GM23338 (cell line): Measurements from ENCODE around the gene EPSTI1. TPM values are rescaled to one million over a fixed set of nuclear protein-coding genes. Genes with fewer than 3 reads are reported as not detected.
A peak's percentile ranks its signal among the peaks of the same experiment; 100 is the strongest.

Experiments used
- ATAC-seq: fragments of 200-7000 bp; cut with Tn5 transposase; 3 replicates; pipeline ENCODE4 v1.9.1; 2020
- DNase-seq: peaks from one replicate; pipeline ENCODE4 v3.0.0-alpha.2; 2015; ENCODE audit warnings: low spot score
- H2AFZ ChIP-seq: fragments of 200-600 bp; sonication (generic); 2 replicates; pipeline ENCODE4 v1.8.0; 2016; ENCODE audit warnings: antibody characterized with exemption, mild to moderate bottlenecking, moderate library complexity
- H3F3A ChIP-seq: fragments of 200-600 bp; sonication (generic); replicated peaks from 2 replicates; pipeline ENCODE4 v1.8.0; 2017; ENCODE audit warnings: antibody characterized with exemption, mixed run types, low read depth
- H3K27ac ChIP-seq: fragments of 200-600 bp; sonication (generic); 2 replicates; pipeline ENCODE4 v1.6.1; 2016; ENCODE audit warnings: low read depth
- H3K27me3 ChIP-seq: fragments of 200-600 bp; sonication (generic); 2 replicates; pipeline ENCODE4 v1.8.0; 2016; ENCODE audit warnings: mild to moderate bottlenecking, mixed run types, moderate library complexity; ENCODE audit not compliant: insufficient read depth
- H3K36me3 ChIP-seq: fragments of 200-600 bp; sonication (generic); 2 replicates; pipeline ENCODE4 v1.8.0; 2016; ENCODE audit warnings: mild to moderate bottlenecking; ENCODE audit not compliant: insufficient read depth
- H3K4me1 ChIP-seq: fragments of 200-600 bp; sonication (generic); 2 replicates; pipeline ENCODE4 v1.8.0; 2016; ENCODE audit warnings: mild to moderate bottlenecking, moderate library complexity; ENCODE audit not compliant: insufficient read depth
- H3K4me2 ChIP-seq: fragments of 200-600 bp; sonication (generic); 2 replicates; pipeline ENCODE4 v1.7.1; 2017; ENCODE audit warnings: mixed run types
- H3K4me3 ChIP-seq: fragments of 200-600 bp; sonication (generic); 2 replicates; pipeline ENCODE4 v1.6.1; 2016; ENCODE audit warnings: mixed run types
- H3K79me2 ChIP-seq: fragments of 200-600 bp; sonication (generic); replicated peaks from 2 replicates; pipeline ENCODE4 v1.8.0; 2017; ENCODE audit warnings: mild to moderate bottlenecking; ENCODE audit not compliant: insufficient read depth
- H3K9me2 ChIP-seq: fragments of 200-600 bp; sonication (generic); 2 replicates; pipeline ENCODE4 v1.8.0; 2017; ENCODE audit not compliant: insufficient read depth
- H4K20me1 ChIP-seq: fragments of 200-600 bp; sonication (generic); replicated peaks from 2 replicates; pipeline ENCODE4 v1.8.0; 2017; ENCODE audit warnings: mild to moderate bottlenecking; ENCODE audit not compliant: insufficient read depth
- H3K27ac Mint-ChIP-seq: 2 replicates; pipeline ENCODE4 v1.8.0; 2020; ENCODE audit warnings: inconsistent platforms, mild to moderate bottlenecking, moderate library complexity, mixed read lengths
- H3K27me3 Mint-ChIP-seq: 3 replicates; pipeline ENCODE4 v1.8.0; 2022; ENCODE audit warnings: low read depth, mild to moderate bottlenecking, moderate library complexity, mixed read lengths, inconsistent platforms; ENCODE audit not compliant: insufficient read depth, poor library complexity
- H3K36me3 Mint-ChIP-seq: 3 replicates; pipeline ENCODE4 v1.8.0; 2021; ENCODE audit warnings: low read depth, mild to moderate bottlenecking, inconsistent platforms, moderate library complexity, mixed read lengths
- H3K4me1 Mint-ChIP-seq: 3 replicates; pipeline ENCODE4 v1.8.0; 2020; ENCODE audit warnings: mild to moderate bottlenecking, inconsistent platforms, mixed read lengths
- H3K4me3 Mint-ChIP-seq: 3 replicates; pipeline ENCODE4 v1.8.0; 2021; ENCODE audit warnings: moderate library complexity, mild to moderate bottlenecking, inconsistent platforms, mixed read lengths
- H3K9me3 Mint-ChIP-seq: 3 replicates; pipeline ENCODE4 v1.8.0; 2020; ENCODE audit warnings: moderate library complexity, mild to moderate bottlenecking, inconsistent platforms, mixed read lengths
- CREB1 ChIP-seq: fragments of 250-450 bp; sonication (Bioruptor Pico); IDR thresholded peaks from 2 replicates; pipeline ENCODE4 v1.5.0; 2020; ENCODE audit warnings: low read depth, mild to moderate bottlenecking, moderate library complexity
- EZH2phosphoT487 ChIP-seq: fragments of 200-600 bp; sonication (generic); IDR thresholded peaks from one replicate; pipeline ENCODE4 v1.8.1; 2018; ENCODE audit warnings: antibody characterized with exemption; ENCODE audit not compliant: unreplicated experiment
- POLR2AphosphoS5 ChIP-seq: IDR thresholded peaks from 2 replicates; pipeline ENCODE4 v1.6.1; 2016; ENCODE audit warnings: antibody characterized with exemption, low read depth
- STAT1 ChIP-seq: IDR thresholded peaks from one replicate; pipeline ENCODE4 v1.6.1; 2016; ENCODE audit warnings: antibody characterized with exemption; ENCODE audit not compliant: unreplicated experiment
- ZNF114 ChIP-seq: fragments of 250-450 bp; sonication (Bioruptor Pico); IDR thresholded peaks from 2 replicates; pipeline ENCODE4 v1.5.0; 2020; ENCODE audit warnings: mild to moderate bottlenecking, moderate library complexity
- ZNF331 ChIP-seq: fragments of 250-450 bp; sonication (Bioruptor Pico); IDR thresholded peaks from 2 replicates; pipeline ENCODE4 v1.5.0; 2020; ENCODE audit warnings: low read depth, mild to moderate bottlenecking, moderate library complexity
- polyA plus RNA-seq: library from polyadenylated mRNA; unstranded; fragments of >200 nt; fragmentation: Nextera tagmentation; extraction: Ambion mirVana; gene quantifications from 2 replicates; pipeline ENCODE4 v1.2.1, GENCODE V29; 2016
- total RNA-seq: library from RNA; depleted of rRNA; stranded (reverse); fragments of >200 nt; shearing (Covaris generic); gene quantifications from 2 replicates; pipeline ENCODE4 v1.2.3, GENCODE V29; 2014
- TF ChIP-seq, protein P1 (sequence below), 2 experiments: fragments of 200-600 bp in 1 of 2; sonication (generic) in 1 of 2; conservative IDR thresholded peaks; 2 replicates each; pipeline versions ENCODE4 v1.5.1 to v1.6.1; 2016 to 2017; ENCODE audit warnings: antibody characterized with exemption in 2 of 2, low read depth in 2 of 2, mild to moderate bottlenecking in 2 of 2, moderate library complexity in 1 of 2
- TF ChIP-seq, protein P2 (sequence below): IDR thresholded peaks from 2 replicates; pipeline ENCODE4 v1.6.1; 2016; ENCODE audit warnings: antibody characterized with exemption
- TF ChIP-seq, protein P3 (sequence below): fragments of 250-450 bp; sonication (Bioruptor Pico); IDR thresholded peaks from 2 replicates; pipeline ENCODE4 v1.5.0; 2020; ENCODE audit warnings: mild to moderate bottlenecking, moderate library complexity
- TF ChIP-seq, protein P4 (sequence below): IDR thresholded peaks from one replicate; pipeline ENCODE4 v1.6.1; 2018; ENCODE audit warnings: antibody characterized with exemption; ENCODE audit not compliant: unreplicated experiment

EPSTI1 gene
- total and polyA plus RNA-seq, 2 experiments from 2014 or later: 0.10 to 0.68 TPM

DNA sequence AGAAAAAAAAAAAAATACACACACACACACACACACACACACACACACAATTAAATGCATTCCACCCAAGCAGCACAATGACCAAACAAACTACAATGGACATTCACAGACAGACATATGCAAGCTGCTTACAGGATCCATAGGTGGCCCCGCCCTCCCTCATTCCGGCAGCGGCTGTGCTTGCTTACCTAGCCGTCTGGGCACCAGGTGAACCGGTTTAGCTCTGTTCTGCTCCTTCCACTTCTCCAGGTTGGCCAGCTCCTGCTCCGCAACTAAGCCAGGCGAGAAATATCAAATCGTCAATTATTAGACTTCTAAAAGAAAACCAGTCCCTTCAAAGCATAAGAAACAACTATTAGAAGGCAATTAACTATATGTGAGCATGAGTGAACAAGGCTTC, 23.1 kb downstream of the EPSTI1 start:
- Mint-ChIP-seq H3K36me3 (no peaks in the 10 kb centered on the region), H3K27ac (no peak overlapping the region), H3K4me1 (peaks cover 49% of the 10 kb centered on the region), H3K27me3 (peaks cover 4% of the 10 kb centered on the region), H3K4me3 (no peak overlapping the region), H3K9me3 (no peaks in the 10 kb centered on the region)
- peak; percentile 81 for DNase-seq
- H3K4me2 ChIP-seq: peak overlapping the region; percentile 12; the same call in 1 of the 2 replicates
- H3K27ac ChIP-seq: no peak overlapping the region
- no peaks in the 10 kb centered on the region for H3K9me2 ChIP-seq
- no peak overlapping the region for H3K4me3 ChIP-seq
- no peaks in the 10 kb centered on the region for H4K20me1 ChIP-seq
- H3K4me1 ChIP-seq: peaks cover 20% of the 10 kb centered on the region
- no peak overlapping the region for H2AFZ ChIP-seq
- H3F3A ChIP-seq: no peaks in the 10 kb centered on the region
- ATAC-seq: peak; percentile 93
- H3K27me3 ChIP-seq: no peaks in the 10 kb centered on the region
- no peaks in the 10 kb centered on the region for H3K36me3 ChIP-seq
- H3K79me2 ChIP-seq: no peaks in the 10 kb centered on the region
- TF ChIP-seq POLR2AphosphoS5: no peak
- TF ChIP-seq, protein P1, sequence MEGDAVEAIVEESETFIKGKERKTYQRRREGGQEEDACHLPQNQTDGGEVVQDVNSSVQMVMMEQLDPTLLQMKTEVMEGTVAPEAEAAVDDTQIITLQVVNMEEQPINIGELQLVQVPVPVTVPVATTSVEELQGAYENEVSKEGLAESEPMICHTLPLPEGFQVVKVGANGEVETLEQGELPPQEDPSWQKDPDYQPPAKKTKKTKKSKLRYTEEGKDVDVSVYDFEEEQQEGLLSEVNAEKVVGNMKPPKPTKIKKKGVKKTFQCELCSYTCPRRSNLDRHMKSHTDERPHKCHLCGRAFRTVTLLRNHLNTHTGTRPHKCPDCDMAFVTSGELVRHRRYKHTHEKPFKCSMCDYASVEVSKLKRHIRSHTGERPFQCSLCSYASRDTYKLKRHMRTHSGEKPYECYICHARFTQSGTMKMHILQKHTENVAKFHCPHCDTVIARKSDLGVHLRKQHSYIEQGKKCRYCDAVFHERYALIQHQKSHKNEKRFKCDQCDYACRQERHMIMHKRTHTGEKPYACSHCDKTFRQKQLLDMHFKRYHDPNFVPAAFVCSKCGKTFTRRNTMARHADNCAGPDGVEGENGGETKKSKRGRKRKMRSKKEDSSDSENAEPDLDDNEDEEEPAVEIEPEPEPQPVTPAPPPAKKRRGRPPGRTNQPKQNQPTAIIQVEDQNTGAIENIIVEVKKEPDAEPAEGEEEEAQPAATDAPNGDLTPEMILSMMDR (conservative IDR thresholded peaks at IDR 0.05; ENCODE audit: low read depth in 2 of 2): no peak
- no peak for TF ChIP-seq EZH2phosphoT487
- TF ChIP-seq ZNF114 (CRISPR knock-in tag): 0 out of 2 replicates have a peak, but pooled peaks have one; percentile 36
- TF ChIP-seq, protein P2, sequence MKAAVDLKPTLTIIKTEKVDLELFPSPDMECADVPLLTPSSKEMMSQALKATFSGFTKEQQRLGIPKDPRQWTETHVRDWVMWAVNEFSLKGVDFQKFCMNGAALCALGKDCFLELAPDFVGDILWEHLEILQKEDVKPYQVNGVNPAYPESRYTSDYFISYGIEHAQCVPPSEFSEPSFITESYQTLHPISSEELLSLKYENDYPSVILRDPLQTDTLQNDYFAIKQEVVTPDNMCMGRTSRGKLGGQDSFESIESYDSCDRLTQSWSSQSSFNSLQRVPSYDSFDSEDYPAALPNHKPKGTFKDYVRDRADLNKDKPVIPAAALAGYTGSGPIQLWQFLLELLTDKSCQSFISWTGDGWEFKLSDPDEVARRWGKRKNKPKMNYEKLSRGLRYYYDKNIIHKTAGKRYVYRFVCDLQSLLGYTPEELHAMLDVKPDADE: no peak

DNA sequence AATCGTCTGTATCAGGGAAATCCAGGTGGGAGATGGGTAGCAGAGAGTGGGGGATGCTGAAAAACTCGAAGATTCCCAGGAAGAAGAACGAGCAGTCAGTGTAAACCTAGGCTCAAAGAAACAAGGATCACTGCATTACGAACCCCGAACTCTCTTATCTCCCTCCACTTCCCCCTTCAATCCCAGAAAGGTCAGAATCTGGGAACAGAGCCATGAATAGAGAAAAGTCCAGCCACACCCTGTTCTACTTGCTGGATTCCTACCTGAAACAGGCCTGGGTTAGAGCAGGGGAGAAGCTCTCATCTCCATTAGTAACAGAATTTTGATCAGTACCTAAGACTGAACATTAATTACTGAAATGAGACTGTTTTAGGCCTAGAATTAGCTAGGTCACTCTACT, 24.4 kb downstream of the EPSTI1 start:
- peaks cover 5% of the 10 kb centered on the region for H3K27me3 Mint-ChIP-seq
- no peaks in the 10 kb centered on the region for H3K9me3 Mint-ChIP-seq
- ATAC-seq: no peak
- H3K27ac Mint-ChIP-seq: no peak overlapping the region
- Histone ChIP-seq H3F3A (no peaks in the 10 kb centered on the region), H3K27me3 (no peaks in the 10 kb centered on the region), H3K4me2 (no peak overlapping the region), H4K20me1 (no peaks in the 10 kb centered on the region), H3K4me1 (peaks cover 20% of the 10 kb centered on the region), H3K36me3 (no peaks in the 10 kb centered on the region), H2AFZ (no peak overlapping the region), H3K4me3 (no peak overlapping the region), H3K27ac (no peak overlapping the region), H3K79me2 (no peaks in the 10 kb centered on the region), H3K9me2 (no peaks in the 10 kb centered on the region)
- no peak overlapping the region for H3K4me3 Mint-ChIP-seq
- DNase-seq: no peak
- peaks cover 55% of the 10 kb centered on the region for H3K4me1 Mint-ChIP-seq
- H3K36me3 Mint-ChIP-seq: no peaks in the 10 kb centered on the region
- TF ChIP-seq STAT1 (no peak), CREB1 (CRISPR knock-in tag) (no peak), ZNF331 (no peak), ZNF114 (CRISPR knock-in tag) (no peak)
- TF ChIP-seq, protein P3, sequence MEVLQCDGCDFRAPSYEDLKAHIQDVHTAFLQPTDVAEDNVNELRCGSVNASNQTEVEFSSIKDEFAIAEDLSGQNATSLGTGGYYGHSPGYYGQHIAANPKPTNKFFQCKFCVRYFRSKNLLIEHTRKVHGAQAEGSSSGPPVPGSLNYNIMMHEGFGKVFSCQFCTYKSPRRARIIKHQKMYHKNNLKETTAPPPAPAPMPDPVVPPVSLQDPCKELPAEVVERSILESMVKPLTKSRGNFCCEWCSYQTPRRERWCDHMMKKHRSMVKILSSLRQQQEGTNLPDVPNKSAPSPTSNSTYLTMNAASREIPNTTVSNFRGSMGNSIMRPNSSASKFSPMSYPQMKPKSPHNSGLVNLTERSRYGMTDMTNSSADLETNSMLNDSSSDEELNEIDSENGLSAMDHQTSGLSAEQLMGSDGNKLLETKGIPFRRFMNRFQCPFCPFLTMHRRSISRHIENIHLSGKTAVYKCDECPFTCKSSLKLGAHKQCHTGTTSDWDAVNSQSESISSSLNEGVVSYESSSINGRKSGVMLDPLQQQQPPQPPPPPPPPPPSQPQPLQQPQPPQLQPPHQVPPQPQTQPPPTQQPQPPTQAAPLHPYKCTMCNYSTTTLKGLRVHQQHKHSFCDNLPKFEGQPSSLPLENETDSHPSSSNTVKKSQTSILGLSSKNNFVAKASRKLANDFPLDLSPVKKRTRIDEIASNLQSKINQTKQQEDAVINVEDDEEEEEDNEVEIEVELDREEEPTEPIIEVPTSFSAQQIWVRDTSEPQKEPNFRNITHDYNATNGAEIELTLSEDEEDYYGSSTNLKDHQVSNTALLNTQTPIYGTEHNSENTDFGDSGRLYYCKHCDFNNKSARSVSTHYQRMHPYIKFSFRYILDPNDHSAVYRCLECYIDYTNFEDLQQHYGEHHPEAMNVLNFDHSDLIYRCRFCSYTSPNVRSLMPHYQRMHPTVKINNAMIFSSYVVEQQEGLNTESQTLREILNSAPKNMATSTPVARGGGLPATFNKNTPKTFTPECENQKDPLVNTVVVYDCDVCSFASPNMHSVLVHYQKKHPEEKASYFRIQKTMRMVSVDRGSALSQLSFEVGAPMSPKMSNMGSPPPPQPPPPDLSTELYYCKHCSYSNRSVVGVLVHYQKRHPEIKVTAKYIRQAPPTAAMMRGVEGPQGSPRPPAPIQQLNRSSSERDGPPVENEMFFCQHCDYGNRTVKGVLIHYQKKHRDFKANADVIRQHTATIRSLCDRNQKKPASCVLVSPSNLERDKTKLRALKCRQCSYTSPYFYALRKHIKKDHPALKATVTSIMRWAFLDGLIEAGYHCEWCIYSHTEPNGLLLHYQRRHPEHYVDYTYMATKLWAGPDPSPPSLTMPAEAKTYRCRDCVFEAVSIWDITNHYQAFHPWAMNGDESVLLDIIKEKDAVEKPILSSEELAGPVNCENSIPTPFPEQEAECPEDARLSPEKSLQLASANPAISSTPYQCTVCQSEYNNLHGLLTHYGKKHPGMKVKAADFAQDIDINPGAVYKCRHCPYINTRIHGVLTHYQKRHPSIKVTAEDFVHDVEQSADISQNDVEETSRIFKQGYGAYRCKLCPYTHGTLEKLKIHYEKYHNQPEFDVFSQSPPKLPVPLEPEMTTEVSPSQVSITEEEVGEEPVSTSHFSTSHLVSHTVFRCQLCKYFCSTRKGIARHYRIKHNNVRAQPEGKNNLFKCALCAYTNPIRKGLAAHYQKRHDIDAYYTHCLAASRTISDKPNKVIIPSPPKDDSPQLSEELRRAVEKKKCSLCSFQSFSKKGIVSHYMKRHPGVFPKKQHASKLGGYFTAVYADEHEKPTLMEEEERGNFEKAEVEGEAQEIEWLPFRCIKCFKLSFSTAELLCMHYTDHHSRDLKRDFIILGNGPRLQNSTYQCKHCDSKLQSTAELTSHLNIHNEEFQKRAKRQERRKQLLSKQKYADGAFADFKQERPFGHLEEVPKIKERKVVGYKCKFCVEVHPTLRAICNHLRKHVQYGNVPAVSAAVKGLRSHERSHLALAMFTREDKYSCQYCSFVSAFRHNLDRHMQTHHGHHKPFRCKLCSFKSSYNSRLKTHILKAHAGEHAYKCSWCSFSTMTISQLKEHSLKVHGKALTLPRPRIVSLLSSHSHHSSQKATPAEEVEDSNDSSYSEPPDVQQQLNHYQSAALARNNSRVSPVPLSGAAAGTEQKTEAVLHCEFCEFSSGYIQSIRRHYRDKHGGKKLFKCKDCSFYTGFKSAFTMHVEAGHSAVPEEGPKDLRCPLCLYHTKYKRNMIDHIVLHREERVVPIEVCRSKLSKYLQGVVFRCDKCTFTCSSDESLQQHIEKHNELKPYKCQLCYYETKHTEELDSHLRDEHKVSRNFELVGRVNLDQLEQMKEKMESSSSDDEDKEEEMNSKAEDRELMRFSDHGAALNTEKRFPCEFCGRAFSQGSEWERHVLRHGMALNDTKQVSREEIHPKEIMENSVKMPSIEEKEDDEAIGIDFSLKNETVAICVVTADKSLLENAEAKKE (CRISPR knock-in tag): no peak
- TF ChIP-seq, protein P4, sequence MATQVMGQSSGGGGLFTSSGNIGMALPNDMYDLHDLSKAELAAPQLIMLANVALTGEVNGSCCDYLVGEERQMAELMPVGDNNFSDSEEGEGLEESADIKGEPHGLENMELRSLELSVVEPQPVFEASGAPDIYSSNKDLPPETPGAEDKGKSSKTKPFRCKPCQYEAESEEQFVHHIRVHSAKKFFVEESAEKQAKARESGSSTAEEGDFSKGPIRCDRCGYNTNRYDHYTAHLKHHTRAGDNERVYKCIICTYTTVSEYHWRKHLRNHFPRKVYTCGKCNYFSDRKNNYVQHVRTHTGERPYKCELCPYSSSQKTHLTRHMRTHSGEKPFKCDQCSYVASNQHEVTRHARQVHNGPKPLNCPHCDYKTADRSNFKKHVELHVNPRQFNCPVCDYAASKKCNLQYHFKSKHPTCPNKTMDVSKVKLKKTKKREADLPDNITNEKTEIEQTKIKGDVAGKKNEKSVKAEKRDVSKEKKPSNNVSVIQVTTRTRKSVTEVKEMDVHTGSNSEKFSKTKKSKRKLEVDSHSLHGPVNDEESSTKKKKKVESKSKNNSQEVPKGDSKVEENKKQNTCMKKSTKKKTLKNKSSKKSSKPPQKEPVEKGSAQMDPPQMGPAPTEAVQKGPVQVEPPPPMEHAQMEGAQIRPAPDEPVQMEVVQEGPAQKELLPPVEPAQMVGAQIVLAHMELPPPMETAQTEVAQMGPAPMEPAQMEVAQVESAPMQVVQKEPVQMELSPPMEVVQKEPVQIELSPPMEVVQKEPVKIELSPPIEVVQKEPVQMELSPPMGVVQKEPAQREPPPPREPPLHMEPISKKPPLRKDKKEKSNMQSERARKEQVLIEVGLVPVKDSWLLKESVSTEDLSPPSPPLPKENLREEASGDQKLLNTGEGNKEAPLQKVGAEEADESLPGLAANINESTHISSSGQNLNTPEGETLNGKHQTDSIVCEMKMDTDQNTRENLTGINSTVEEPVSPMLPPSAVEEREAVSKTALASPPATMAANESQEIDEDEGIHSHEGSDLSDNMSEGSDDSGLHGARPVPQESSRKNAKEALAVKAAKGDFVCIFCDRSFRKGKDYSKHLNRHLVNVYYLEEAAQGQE: no peak
